Neutrophil (primary cell): Measurements from ENCODE around the gene TMEM200C.

Experiments used
- H3K27ac ChIP-seq: fragments of 200-600 bp; sonication (generic); 2 replicates; pipeline ENCODE4 v1.5.1; 2016; ENCODE audit warnings: mild to moderate bottlenecking, moderate library complexity
- H3K27me3 ChIP-seq: fragments of 200-600 bp; sonication (generic); 2 replicates; pipeline ENCODE4 v1.6.0; 2016; ENCODE audit warnings: mild to moderate bottlenecking
- H3K36me3 ChIP-seq: fragments of 200-600 bp; sonication (generic); 2 replicates; pipeline ENCODE4 v1.5.1; 2017
- H3K4me1 ChIP-seq, 2 experiments: fragments of 200-600 bp in 1 of 2; sonication (generic) in 1 of 2; 1 replicate in 1 of 2; 2 replicates in 1 of 2; pipeline versions ENCODE4 v1.5.1 to v1.6.1; 2013 to 2016; ENCODE audit warnings: low read depth in 1 of 2, low read length in 1 of 2, mild to moderate bottlenecking in 1 of 2, moderate library complexity in 1 of 2; ENCODE audit not compliant: control insufficient read depth in 1 of 2, insufficient read depth in 1 of 2
- H3K4me3 ChIP-seq, 2 experiments: fragments of 200-600 bp in 1 of 2; sonication (generic) in 1 of 2; 1 replicate in 1 of 2; 2 replicates in 1 of 2; pipeline ENCODE4 v1.5.1; 2013 to 2016; ENCODE audit warnings: low read depth in 1 of 2, low read length in 1 of 2, mild to moderate bottlenecking in 1 of 2, moderate library complexity in 1 of 2
- H3K9me3 ChIP-seq: fragments of 200-600 bp; sonication (generic); 2 replicates; pipeline ENCODE4 v1.5.1; 2016
- CTCF ChIP-seq: fragments of 200-600 bp; sonication (generic); IDR thresholded peaks from 2 replicates; pipeline ENCODE4 v1.5.1; 2016; ENCODE audit warnings: antibody characterized with exemption

The TMEM200C gene

GRCh38 chr18:5879479-5879882, 15.8 kb downstream of the TMEM200C start:
- Histone ChIP-seq H3K9me3 (no peaks in the 10 kb centered on the region), H3K4me3 (no peak overlapping the region)
- TF ChIP-seq CTCF, result no peak

GRCh38 chr18:5876891-5877290, 18.4 kb downstream of the TMEM200C start:
- H3K4me3 ChIP-seq, result no peak overlapping the region

More at GRCh38 chr18:5879479-5879882, 15.8 kb downstream of the TMEM200C start:
- H3K27ac ChIP-seq, result no peak overlapping the region
- H3K27me3 ChIP-seq, result peaks cover 47% of the 10 kb centered on the region
- H3K36me3 ChIP-seq, result no peaks in the 10 kb centered on the region
- H3K4me1 ChIP-seq, result no peaks in the 10 kb centered on the region

GRCh38 chr18:5874336-5874735, 21.0 kb downstream of the TMEM200C start:
- Histone ChIP-seq H3K4me3 (no peak overlapping the region), H3K36me3 (no peaks in the 10 kb centered on the region), H3K9me3 (no peaks in the 10 kb centered on the region), H3K27ac (no peak overlapping the region), H3K4me1 (no peaks in the 10 kb centered on the region), H3K27me3 (peaks cover 10% of the 10 kb centered on the region)
- TF ChIP-seq CTCF, result no peak

More at GRCh38 chr18:5876891-5877290, 18.4 kb downstream of the TMEM200C start:
- Histone ChIP-seq H3K27me3 (peaks cover 27% of the 10 kb centered on the region), H3K4me1 (no peaks in the 10 kb centered on the region), H3K36me3 (no peaks in the 10 kb centered on the region), H3K9me3 (no peaks in the 10 kb centered on the region), H3K27ac (no peak overlapping the region)
- no peak for TF ChIP-seq CTCF

- peaks cover 10% of the 10 kb centered on the region for H3K27me3 ChIP-seq
- H3K36me3 ChIP-seq, result no peaks in the 10 kb centered on the region
- no peaks in the 10 kb centered on the region for H3K9me3 ChIP-seq
- TF ChIP-seq CTCF, result no peak
- H3K4me3 ChIP-seq, result no peak overlapping the region
- H3K27ac ChIP-seq, result no peak overlapping the region
- no peaks in the 10 kb centered on the region for H3K4me1 ChIP-seq
These were observed 22.4 kb downstream of the TMEM200C start for GRCh38 chr18:5872886-5873285.

- no peak for TF ChIP-seq CTCF
- no peaks in the 10 kb centered on the region for H3K36me3 ChIP-seq
- H3K4me3 ChIP-seq, result no peak overlapping the region
- H3K27me3 ChIP-seq, result peaks cover 10% of the 10 kb centered on the region
- no peaks in the 10 kb centered on the region for H3K9me3 ChIP-seq
- H3K4me1 ChIP-seq, result no peaks in the 10 kb centered on the region
- H3K27ac ChIP-seq, result no peak overlapping the region
These were observed 23.9 kb downstream of the TMEM200C start for GRCh38 chr18:5871426-5871825.
